Liver (tissue), 9 donors: ENCODE results near the gene SHC4. TPM values are rescaled to one million over a fixed set of nuclear protein-coding genes. Genes with fewer than 3 reads are reported as not detected.
"Not testable (repeated sequence)": the region's sequence is repeated elsewhere in the genome, so short reads cannot be mapped to it uniquely, and the experiment has no call there.

Source experiments
- DNase-seq: peaks from one replicate; pipeline ENCODE4 v3.0.0-alpha.2; 2017; ENCODE audit warnings: low spot score
- H3K27ac ChIP-seq, 2 donors: one replicate each; pipeline ENCODE4 v1.7.0; 2013; ENCODE audit warnings: inconsistent platforms in 2 of 2, low read length in 2 of 2, control low read depth in 1 of 2, low read depth in 1 of 2, mild to moderate bottlenecking in 1 of 2
- H3K27me3 ChIP-seq, 4 donors: one replicate each; pipeline versions ENCODE4 v1.6.1 to v1.7.0; 2013; ENCODE audit warnings: low read length in 3 of 4, inconsistent platforms in 1 of 4, mild to moderate bottlenecking in 1 of 4, moderate library complexity in 1 of 4; ENCODE audit not compliant: control insufficient read depth in 4 of 4, insufficient read depth in 4 of 4
- H3K36me3 ChIP-seq, 4 donors: one replicate each; pipeline versions ENCODE4 v1.6.1 to v1.7.0; 2013; ENCODE audit warnings: low read length in 3 of 4, mild to moderate bottlenecking in 3 of 4, low read depth in 1 of 4, moderate library complexity in 1 of 4; ENCODE audit not compliant: control insufficient read depth in 4 of 4, insufficient read depth in 3 of 4
- H3K4me1 ChIP-seq, 4 donors: one replicate each; pipeline versions ENCODE4 v1.6.1 to v1.7.0; 2013; ENCODE audit warnings: low read length in 3 of 4, mild to moderate bottlenecking in 3 of 4, moderate library complexity in 1 of 4; ENCODE audit not compliant: control insufficient read depth in 4 of 4, insufficient read depth in 4 of 4
- H3K4me3 ChIP-seq, 3 donors: one replicate each; pipeline versions ENCODE4 v1.6.1 to v1.7.0; 2013; ENCODE audit warnings: low read length in 3 of 3, control low read depth in 1 of 3, low read depth in 1 of 3, mild to moderate bottlenecking in 1 of 3
- H3K9ac ChIP-seq, 2 donors: one replicate each; pipeline ENCODE4 v1.7.0; 2013; ENCODE audit warnings: low read length in 2 of 2, mild to moderate bottlenecking in 2 of 2, moderate library complexity in 2 of 2, control low read depth in 1 of 2, low read depth in 1 of 2
- H3K9me3 ChIP-seq, 4 donors: one replicate each; pipeline versions ENCODE4 v1.6.1 to v1.7.0; 2013; ENCODE audit warnings: low read length in 3 of 4; ENCODE audit not compliant: control insufficient read depth in 4 of 4
- EGR1 ChIP-seq, 2 donors: IDR thresholded peaks; 2 replicates each; pipeline ENCODE4 v1.6.1; 2016 to 2018; ENCODE audit warnings: antibody characterized with exemption in 2 of 2, low read depth in 2 of 2
- FOXA2 ChIP-seq: IDR thresholded peaks from 2 replicates; pipeline ENCODE4 v1.6.1; 2016; ENCODE audit warnings: antibody characterized with exemption
- GABPA ChIP-seq, 2 donors: IDR thresholded peaks in 1 of 2; conservative IDR thresholded peaks in 1 of 2; 2 replicates each; pipeline ENCODE4 v1.6.1; 2016; ENCODE audit warnings: antibody characterized with exemption in 2 of 2, mild to moderate bottlenecking in 1 of 2, moderate library complexity in 1 of 2
- HNF4A ChIP-seq, 2 donors: conservative IDR thresholded peaks; 2 replicates each; pipeline ENCODE4 v1.6.1; 2016; ENCODE audit warnings: antibody characterized with exemption in 2 of 2, mild to moderate bottlenecking in 2 of 2
- HNF4G ChIP-seq: IDR thresholded peaks from 2 replicates; pipeline ENCODE4 v1.6.1; 2016; ENCODE audit warnings: antibody characterized with exemption
- JUND ChIP-seq, 2 donors: IDR thresholded peaks; 2 replicates each; pipeline ENCODE4 v1.6.1; 2016; ENCODE audit warnings: antibody characterized with exemption in 2 of 2
- NR2F2 ChIP-seq: IDR thresholded peaks from 2 replicates; pipeline ENCODE4 v1.6.1; 2016; ENCODE audit warnings: antibody characterized with exemption
- RAD21 ChIP-seq, 2 donors: IDR thresholded peaks; 2 replicates each; pipeline ENCODE4 v1.6.1; 2016; ENCODE audit warnings: antibody characterized with exemption in 2 of 2, mild to moderate bottlenecking in 2 of 2
- RXRA ChIP-seq, 2 donors: IDR thresholded peaks; 2 replicates each; pipeline ENCODE4 v1.6.1; 2017 to 2018; ENCODE audit warnings: antibody characterized with exemption in 2 of 2, mild to moderate bottlenecking in 1 of 2
- SP1 ChIP-seq: IDR thresholded peaks from 2 replicates; pipeline ENCODE4 v1.6.1; 2018; ENCODE audit warnings: antibody characterized with exemption, mild to moderate bottlenecking
- TAF1 ChIP-seq: conservative IDR thresholded peaks from 2 replicates; pipeline ENCODE4 v1.6.1; 2016; ENCODE audit warnings: antibody characterized with exemption, mild to moderate bottlenecking
- YY1 ChIP-seq: IDR thresholded peaks from 2 replicates; pipeline ENCODE4 v1.6.1; 2016; ENCODE audit warnings: antibody characterized with exemption, mild to moderate bottlenecking
- WGBS: extraction: QIAGEN DNeasy Blood & Tissue Kit; methylation state at CpG from one replicate; pipeline ENCODE4 v1.1.7; 2013; 5-methylcytosine and 5-hydroxymethylcytosine counted together
- polyA plus RNA-seq, 2 donors: library from polyadenylated mRNA; stranded (reverse) in 1 of 2; unstranded in 1 of 2; fragments of 200-250 nt in 1 of 2; fragments of >200 nt in 1 of 2; fragmentation: Nextera tagmentation in 1 of 2; extraction: Ambion mirVana in 1 of 2; gene quantifications; one replicate each; pipeline versions ENCODE4 v1.2.1 to v1.2.3, GENCODE V29; 2013 to 2015
- total RNA-seq, 2 donors: library from RNA; depleted of rRNA; stranded (reverse); fragments of >200 nt; gene quantifications; one replicate each; pipeline ENCODE4 v1.2.3, GENCODE V29; 2014
- TF ChIP-seq, protein P1 (sequence below): IDR thresholded peaks from 2 replicates; pipeline ENCODE4 v1.6.1; 2016; ENCODE audit warnings: antibody characterized with exemption, mild to moderate bottlenecking
- TF ChIP-seq, protein P2 (sequence below): IDR thresholded peaks from 2 replicates; pipeline ENCODE4 v1.6.1; 2016; ENCODE audit warnings: antibody characterized with exemption
- TF ChIP-seq, protein P3 (sequence below): IDR thresholded peaks from 2 replicates; pipeline ENCODE4 v1.6.1; 2016; ENCODE audit warnings: antibody characterized with exemption
- TF ChIP-seq, protein P4 (sequence below): IDR thresholded peaks from 2 replicates; pipeline ENCODE4 v1.6.1; 2016; ENCODE audit warnings: antibody characterized with exemption
- TF ChIP-seq, protein P5 (sequence below): fragments of 150-350 bp; IDR thresholded peaks from 2 replicates; pipeline ENCODE4 v1.5.1; 2017; ENCODE audit warnings: improper control_type of control experiment, low read depth, low read length; ENCODE audit not compliant: missing input control
- donor health status: healthy.
- donor health status: healthy.
- donor health status: healthy.
- donor health status: healthy.
- donor health status: healthy.

The SHC4 gene
- total and polyA plus RNA-seq, 4 donors = under 0.01 to 0.19 (median 0.05) TPM

DNA sequence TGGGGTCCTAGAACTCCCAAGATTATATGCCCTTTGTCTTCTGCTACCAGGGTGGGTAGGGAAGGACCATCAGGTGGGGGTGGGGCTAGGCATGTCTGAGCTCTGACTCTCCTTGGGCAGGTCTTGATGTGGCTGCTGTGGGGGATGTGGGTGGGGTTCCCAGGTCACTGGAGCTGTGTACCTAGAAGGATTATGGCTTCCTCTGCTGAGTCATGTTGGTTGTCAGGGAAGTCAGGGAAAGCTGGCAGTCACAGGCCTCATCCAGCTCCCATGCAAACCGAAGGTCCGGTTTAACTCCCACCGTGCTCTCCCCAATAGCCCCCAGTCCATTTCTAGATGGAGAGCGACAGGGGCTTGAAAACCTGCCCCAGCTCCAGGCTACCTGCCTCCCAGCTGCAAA lies 50.6 kb downstream of the SHC4 start:
- H3K36me3 ChIP-seq = no peaks in the 10 kb centered on the region
- TF ChIP-seq HNF4G (no peak), RAD21 (IDR thresholded peaks at IDR 0.05) (no peak), TAF1 (no peak), EGR1 (IDR thresholded peaks at IDR 0.05; ENCODE audit: low read depth in 2 of 2) (no peak), HNF4A (conservative IDR thresholded peaks at IDR 0.05) (no peak), YY1 (no peak), GABPA (IDR thresholded peaks at IDR 0.05 in 1 of 2, conservative IDR thresholded peaks at IDR 0.05 in 1 of 2) (no peak), SP1 (no peak)
- no peaks in the 10 kb centered on the region for H3K9me3 ChIP-seq
- H3K27me3 ChIP-seq = no peaks in the 10 kb centered on the region
- WGBS = 92% methylated on average over 4 of the region's 4 CpGs
- no peak overlapping the region for H3K4me3 ChIP-seq
- H3K27ac ChIP-seq = no peak overlapping the region
- no peak overlapping the region for H3K9ac ChIP-seq
- DNase-seq = no peak
- no peaks in the 10 kb centered on the region for H3K4me1 ChIP-seq

DNA sequence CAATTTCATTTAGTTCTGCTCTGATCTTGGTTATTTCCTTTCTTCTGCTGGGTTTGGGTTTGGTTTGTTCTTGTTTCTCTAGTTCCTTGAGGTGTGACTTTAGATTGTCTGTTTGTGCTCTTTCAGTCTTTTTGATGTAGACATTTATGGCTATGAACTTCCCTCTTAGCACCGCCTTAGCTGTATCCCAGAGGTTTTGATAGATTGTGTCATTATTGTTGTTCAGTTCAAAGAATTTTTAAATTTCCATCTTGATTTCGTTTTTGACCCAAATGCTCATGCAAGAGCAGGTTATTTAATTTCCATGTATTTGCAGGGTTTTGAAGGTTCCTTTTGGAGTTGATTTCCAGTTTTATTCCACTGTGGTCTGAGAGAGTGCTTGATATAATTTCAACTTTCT lies 53.2 kb downstream of the SHC4 start:
- H3K4me1 ChIP-seq, H3K9ac ChIP-seq, DNase-seq, H3K36me3 ChIP-seq, H3K9me3 ChIP-seq, H3K27me3 ChIP-seq, H3K4me3 ChIP-seq, H3K27ac ChIP-seq: not testable (repeated sequence)
- 65% methylated on average over 2 of the region's 2 CpGs for WGBS

DNA sequence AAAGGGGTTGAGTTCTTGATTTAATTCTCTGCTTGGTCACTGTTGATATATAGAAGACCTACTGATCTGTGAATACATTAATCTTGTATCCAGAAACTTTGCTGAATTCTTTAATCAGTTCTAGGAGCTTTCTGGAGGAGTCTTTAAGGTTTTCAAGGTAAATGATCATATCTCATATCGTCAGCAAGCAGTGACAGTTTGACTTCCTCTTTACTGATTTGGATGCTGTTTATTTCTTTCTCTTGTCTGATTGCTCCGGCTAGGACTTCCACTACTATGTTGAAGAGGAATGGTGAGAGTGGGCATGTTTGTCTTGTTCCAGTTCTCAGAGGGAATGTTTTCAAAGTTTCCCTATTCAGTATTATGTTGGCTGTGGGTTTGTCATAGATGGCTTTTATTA lies 54.4 kb downstream of the SHC4 start:
- not testable (repeated sequence) for H3K27ac ChIP-seq, H3K36me3 ChIP-seq, H3K4me1 ChIP-seq, H3K4me3 ChIP-seq, H3K27me3 ChIP-seq, DNase-seq, H3K9me3 ChIP-seq, H3K9ac ChIP-seq
- WGBS = 64% methylated on average over 2 of the region's 2 CpGs

DNA sequence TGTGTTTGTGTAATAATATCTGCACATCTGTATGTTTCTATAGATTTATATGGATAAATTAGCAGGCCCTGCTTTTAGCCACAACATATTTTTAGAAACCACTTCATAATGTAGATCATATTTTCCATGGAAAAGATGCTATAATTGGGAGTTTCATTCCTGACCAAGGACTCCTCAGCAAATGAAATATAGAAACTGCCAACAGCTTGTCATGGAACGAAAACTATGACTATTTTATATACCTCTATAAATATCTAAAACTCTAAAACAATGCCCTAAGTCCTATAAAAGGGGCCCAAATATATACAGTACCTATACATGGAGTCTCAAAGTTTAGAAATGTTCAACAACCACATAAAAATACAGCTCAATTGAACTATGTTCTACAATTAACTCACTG lies 57.9 kb downstream of the SHC4 start:
- WGBS = 86% methylated on average over 1 of the region's 1 CpG
- H3K9me3 ChIP-seq = no peaks in the 10 kb centered on the region

More for the DNA sequence above, 57.9 kb downstream of the SHC4 start:
- Histone ChIP-seq H3K36me3 (no peaks in the 10 kb centered on the region), H3K9ac (no peak overlapping the region), H3K4me3 (no peak overlapping the region), H3K4me1 (no peaks in the 10 kb centered on the region), H3K27me3 (no peaks in the 10 kb centered on the region), H3K27ac (no peak overlapping the region)
- no peak for TF ChIP-seq EGR1 (IDR thresholded peaks at IDR 0.05; ENCODE audit: low read depth in 2 of 2)
- TF ChIP-seq YY1 = no peak
- TF ChIP-seq, protein P1, sequence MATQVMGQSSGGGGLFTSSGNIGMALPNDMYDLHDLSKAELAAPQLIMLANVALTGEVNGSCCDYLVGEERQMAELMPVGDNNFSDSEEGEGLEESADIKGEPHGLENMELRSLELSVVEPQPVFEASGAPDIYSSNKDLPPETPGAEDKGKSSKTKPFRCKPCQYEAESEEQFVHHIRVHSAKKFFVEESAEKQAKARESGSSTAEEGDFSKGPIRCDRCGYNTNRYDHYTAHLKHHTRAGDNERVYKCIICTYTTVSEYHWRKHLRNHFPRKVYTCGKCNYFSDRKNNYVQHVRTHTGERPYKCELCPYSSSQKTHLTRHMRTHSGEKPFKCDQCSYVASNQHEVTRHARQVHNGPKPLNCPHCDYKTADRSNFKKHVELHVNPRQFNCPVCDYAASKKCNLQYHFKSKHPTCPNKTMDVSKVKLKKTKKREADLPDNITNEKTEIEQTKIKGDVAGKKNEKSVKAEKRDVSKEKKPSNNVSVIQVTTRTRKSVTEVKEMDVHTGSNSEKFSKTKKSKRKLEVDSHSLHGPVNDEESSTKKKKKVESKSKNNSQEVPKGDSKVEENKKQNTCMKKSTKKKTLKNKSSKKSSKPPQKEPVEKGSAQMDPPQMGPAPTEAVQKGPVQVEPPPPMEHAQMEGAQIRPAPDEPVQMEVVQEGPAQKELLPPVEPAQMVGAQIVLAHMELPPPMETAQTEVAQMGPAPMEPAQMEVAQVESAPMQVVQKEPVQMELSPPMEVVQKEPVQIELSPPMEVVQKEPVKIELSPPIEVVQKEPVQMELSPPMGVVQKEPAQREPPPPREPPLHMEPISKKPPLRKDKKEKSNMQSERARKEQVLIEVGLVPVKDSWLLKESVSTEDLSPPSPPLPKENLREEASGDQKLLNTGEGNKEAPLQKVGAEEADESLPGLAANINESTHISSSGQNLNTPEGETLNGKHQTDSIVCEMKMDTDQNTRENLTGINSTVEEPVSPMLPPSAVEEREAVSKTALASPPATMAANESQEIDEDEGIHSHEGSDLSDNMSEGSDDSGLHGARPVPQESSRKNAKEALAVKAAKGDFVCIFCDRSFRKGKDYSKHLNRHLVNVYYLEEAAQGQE = no peak
- TF ChIP-seq SP1 = no peak
- TF ChIP-seq, protein P2, sequence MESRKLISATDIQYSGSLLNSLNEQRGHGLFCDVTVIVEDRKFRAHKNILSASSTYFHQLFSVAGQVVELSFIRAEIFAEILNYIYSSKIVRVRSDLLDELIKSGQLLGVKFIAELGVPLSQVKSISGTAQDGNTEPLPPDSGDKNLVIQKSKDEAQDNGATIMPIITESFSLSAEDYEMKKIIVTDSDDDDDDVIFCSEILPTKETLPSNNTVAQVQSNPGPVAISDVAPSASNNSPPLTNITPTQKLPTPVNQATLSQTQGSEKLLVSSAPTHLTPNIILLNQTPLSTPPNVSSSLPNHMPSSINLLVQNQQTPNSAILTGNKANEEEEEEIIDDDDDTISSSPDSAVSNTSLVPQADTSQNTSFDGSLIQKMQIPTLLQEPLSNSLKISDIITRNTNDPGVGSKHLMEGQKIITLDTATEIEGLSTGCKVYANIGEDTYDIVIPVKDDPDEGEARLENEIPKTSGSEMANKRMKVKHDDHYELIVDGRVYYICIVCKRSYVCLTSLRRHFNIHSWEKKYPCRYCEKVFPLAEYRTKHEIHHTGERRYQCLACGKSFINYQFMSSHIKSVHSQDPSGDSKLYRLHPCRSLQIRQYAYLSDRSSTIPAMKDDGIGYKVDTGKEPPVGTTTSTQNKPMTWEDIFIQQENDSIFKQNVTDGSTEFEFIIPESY = no peak
- no peak for TF ChIP-seq NR2F2
- no peak for TF ChIP-seq RAD21 (IDR thresholded peaks at IDR 0.05)
- no peak for TF ChIP-seq GABPA (IDR thresholded peaks at IDR 0.05 in 1 of 2, conservative IDR thresholded peaks at IDR 0.05 in 1 of 2)
- TF ChIP-seq, protein P3, sequence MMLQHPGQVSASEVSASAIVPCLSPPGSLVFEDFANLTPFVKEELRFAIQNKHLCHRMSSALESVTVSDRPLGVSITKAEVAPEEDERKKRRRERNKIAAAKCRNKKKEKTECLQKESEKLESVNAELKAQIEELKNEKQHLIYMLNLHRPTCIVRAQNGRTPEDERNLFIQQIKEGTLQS = no peak
- no peak for TF ChIP-seq RXRA (IDR thresholded peaks at IDR 0.05)
- TF ChIP-seq HNF4A (conservative IDR thresholded peaks at IDR 0.05) = no peak
- no peak for TF ChIP-seq TAF1
- no peak for TF ChIP-seq FOXA2
- no peak for TF ChIP-seq JUND (IDR thresholded peaks at IDR 0.05)
- TF ChIP-seq HNF4G = no peak
- TF ChIP-seq, protein P4, sequence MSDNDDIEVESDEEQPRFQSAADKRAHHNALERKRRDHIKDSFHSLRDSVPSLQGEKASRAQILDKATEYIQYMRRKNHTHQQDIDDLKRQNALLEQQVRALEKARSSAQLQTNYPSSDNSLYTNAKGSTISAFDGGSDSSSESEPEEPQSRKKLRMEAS = no peak
- TF ChIP-seq, protein P5, sequence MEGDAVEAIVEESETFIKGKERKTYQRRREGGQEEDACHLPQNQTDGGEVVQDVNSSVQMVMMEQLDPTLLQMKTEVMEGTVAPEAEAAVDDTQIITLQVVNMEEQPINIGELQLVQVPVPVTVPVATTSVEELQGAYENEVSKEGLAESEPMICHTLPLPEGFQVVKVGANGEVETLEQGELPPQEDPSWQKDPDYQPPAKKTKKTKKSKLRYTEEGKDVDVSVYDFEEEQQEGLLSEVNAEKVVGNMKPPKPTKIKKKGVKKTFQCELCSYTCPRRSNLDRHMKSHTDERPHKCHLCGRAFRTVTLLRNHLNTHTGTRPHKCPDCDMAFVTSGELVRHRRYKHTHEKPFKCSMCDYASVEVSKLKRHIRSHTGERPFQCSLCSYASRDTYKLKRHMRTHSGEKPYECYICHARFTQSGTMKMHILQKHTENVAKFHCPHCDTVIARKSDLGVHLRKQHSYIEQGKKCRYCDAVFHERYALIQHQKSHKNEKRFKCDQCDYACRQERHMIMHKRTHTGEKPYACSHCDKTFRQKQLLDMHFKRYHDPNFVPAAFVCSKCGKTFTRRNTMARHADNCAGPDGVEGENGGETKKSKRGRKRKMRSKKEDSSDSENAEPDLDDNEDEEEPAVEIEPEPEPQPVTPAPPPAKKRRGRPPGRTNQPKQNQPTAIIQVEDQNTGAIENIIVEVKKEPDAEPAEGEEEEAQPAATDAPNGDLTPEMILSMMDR = no peak
- no peak for DNase-seq
